ENCODE results near the gene LEPROT.
"Not testable (repeated sequence)": the region's sequence is repeated elsewhere in the genome, so short reads cannot be mapped to it uniquely, and the experiment has no call there.

Gene LEPROT

GRCh38 chr1:65440915-65441314, 20.4 kb downstream of the LEPROT start:
- DNase-seq, result no peak

GRCh38 chr1:65441464-65441863, 21.0 kb downstream of the LEPROT start:
- DNase-seq, result no peak

- DNase-seq, result no peak
Measured at GRCh38 chr1:65442442-65442841, 22.0 kb downstream of the LEPROT start.

- DNase-seq, result no peak
Measured at GRCh38 chr1:65443647-65444046, 23.2 kb downstream of the LEPROT start.

GRCh38 chr1:65444128-65444640, 23.7 kb downstream of the LEPROT start:
- no peak for DNase-seq

GRCh38 chr1:65445837-65446236, 25.4 kb downstream of the LEPROT start:
- no peak for DNase-seq

- DNase-seq, result no peak
Measured at GRCh38 chr1:65449214-65449823, 28.9 kb downstream of the LEPROT start.

GRCh38 chr1:65455678-65456077, 35.2 kb downstream of the LEPROT start:
- not testable (repeated sequence) for DNase-seq

- no peak for DNase-seq
Measured at GRCh38 chr1:65456481-65456880, 36.0 kb downstream of the LEPROT start.

- no peak for DNase-seq
Measured at GRCh38 chr1:65457868-65458267, 37.4 kb downstream of the LEPROT start.

- DNase-seq, result no peak
Measured at GRCh38 chr1:65458730-65459396, 38.4 kb downstream of the LEPROT start.

GRCh38 chr1:65459397-65459768, 38.9 kb downstream of the LEPROT start:
- no peak for DNase-seq

- DNase-seq, result not testable (repeated sequence)
Measured at GRCh38 chr1:65465837-65466236, 45.4 kb downstream of the LEPROT start.

- peak; percentile 58 for DNase-seq
Measured at GRCh38 chr1:65467536-65467935, 47.1 kb downstream of the LEPROT start.

- no peak for DNase-seq
Measured at GRCh38 chr1:65469126-65469888, 48.8 kb downstream of the LEPROT start.

GRCh38 chr1:65469889-65470340, 49.4 kb downstream of the LEPROT start:
- no peak for DNase-seq

- DNase-seq, result no peak
Measured at GRCh38 chr1:65470766-65471165, 50.3 kb downstream of the LEPROT start.

GRCh38 chr1:65471213-65471833, 50.9 kb downstream of the LEPROT start:
- DNase-seq, result no peak

GRCh38 chr1:65471861-65472332, 51.4 kb downstream of the LEPROT start:
- DNase-seq, result no peak

GRCh38 chr1:65476327-65476726, 55.9 kb downstream of the LEPROT start:
- DNase-seq, result no peak

- DNase-seq, result no peak
Measured at GRCh38 chr1:65477414-65478378, 57.2 kb downstream of the LEPROT start.
